ENCODE measurements around the gene GEN1.

GEN1 gene

DNA sequence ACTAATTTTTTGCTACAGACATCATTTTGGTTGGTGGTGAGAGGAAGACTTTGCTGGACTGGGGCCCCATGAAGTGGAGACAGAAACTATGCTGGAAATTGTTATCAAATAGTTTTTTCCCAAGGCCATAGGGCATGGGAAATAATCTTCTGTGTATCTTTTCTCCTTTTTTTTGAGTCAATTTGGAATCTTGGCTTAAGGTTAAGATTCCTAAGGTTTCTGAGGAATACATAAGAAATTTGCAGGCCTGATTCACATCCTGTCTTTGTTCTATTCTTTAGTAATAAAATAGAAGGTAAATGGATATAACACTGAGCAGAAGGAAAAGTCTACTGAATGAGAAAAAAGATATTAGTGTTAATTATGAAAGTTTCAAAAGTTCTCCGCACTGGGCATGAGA, 16.9 kb upstream of the GEN1 start:
- H3K4me3 Mint-ChIP-seq, result no peak overlapping the region

DNA sequence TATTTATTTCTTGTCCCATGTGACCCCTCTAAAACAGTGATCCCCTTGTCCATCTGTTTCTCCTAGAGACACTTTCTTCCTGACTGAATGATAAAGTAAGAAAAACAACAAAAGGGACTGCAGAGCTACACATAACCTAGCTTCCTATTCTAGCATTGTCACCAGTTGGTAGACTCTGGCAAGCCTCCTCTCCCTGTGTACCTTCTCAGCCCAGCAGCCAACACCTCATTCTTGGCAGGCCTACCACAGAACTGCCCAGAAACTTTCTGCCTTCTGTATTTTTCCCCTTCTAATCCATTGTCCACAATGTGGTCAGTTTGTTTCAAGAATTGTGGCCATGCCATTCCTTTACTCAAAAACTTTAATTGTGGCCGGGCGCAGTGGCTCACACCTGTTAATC, 13.7 kb upstream of the GEN1 start:
- peak overlapping the region; percentile 13 for H3K27ac Mint-ChIP-seq
- no peak overlapping the region for H3K4me3 Mint-ChIP-seq
- peaks cover 48% of the 10 kb centered on the region for H3K36me3 Mint-ChIP-seq
- no peaks in the 10 kb centered on the region for H3K27me3 Mint-ChIP-seq
- no peaks in the 10 kb centered on the region for H3K9me3 Mint-ChIP-seq
- H3K4me1 Mint-ChIP-seq, result no peaks in the 10 kb centered on the region
- CTCF ChIA-PET, result no interaction called here
- DNase-seq, result no peak

More for the DNA sequence above, 16.9 kb upstream of the GEN1 start:
- no peak overlapping the region for H3K27ac Mint-ChIP-seq
- CTCF ChIA-PET, result no interaction called here
- H3K9me3 Mint-ChIP-seq, result no peaks in the 10 kb centered on the region
- no peak for DNase-seq
- peaks cover 37% of the 10 kb centered on the region for H3K36me3 Mint-ChIP-seq
- no peaks in the 10 kb centered on the region for H3K27me3 Mint-ChIP-seq
- no peaks in the 10 kb centered on the region for H3K4me1 Mint-ChIP-seq

DNA sequence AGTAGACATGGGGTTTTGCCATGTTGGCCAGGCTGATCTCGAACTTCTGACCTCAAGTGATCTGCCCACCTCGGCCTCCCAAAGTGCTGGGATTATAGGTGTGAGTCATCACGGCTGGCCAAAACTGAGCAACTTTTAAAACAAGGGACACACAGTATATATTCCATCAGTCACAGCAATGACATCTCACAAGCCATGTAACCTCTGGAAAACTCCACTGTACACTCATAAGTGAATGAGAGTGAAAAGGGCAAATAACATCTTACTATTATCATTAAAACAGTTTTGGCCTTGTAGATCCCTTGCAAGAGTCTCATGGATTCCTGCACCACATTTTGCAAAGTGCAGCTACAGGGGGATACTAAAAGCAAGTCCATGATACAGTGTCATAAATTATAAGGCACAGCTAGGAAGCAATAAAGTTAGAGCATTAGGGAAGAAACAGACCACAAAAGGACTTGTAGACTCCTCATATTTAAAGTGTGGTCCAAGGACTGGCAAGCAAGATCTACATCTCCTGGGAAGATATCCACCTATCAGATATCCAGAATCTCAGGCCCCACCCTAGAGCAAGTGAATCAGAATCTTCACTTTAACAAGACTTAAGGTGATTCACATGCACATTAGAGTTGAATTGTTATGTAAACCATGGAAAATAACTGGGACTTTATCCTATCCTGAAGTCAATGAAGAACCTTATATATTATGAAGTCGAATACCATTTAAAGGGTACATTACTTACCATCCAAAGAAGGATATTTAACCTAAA, 6.1 kb upstream of the GEN1 start:
- H3K4me1 Mint-ChIP-seq, result peaks cover 36% of the 10 kb centered on the region
- H3K4me3 Mint-ChIP-seq, result no peak overlapping the region
- H3K36me3 Mint-ChIP-seq, result peaks cover 22% of the 10 kb centered on the region
- H3K9me3 Mint-ChIP-seq, result no peaks in the 10 kb centered on the region
- no peak overlapping the region for H3K27ac Mint-ChIP-seq
- no peaks in the 10 kb centered on the region for H3K27me3 Mint-ChIP-seq
- CTCF ChIA-PET, result interaction anchor here (2.0 kb wide), 1 partner anchor 28 kb away, joined by 5 read pairs; no protein-coding TSS in a partner anchor
- no peak for DNase-seq

GRCh38 chr2:17748745-17749144, 5.2 kb upstream of the GEN1 start:
- CTCF ChIA-PET, result interaction anchor here (2.0 kb wide), 1 partner anchor 29 kb away, joined by 5 read pairs; no protein-coding TSS in a partner anchor
- no peaks in the 10 kb centered on the region for H3K27me3 Mint-ChIP-seq

DNA sequence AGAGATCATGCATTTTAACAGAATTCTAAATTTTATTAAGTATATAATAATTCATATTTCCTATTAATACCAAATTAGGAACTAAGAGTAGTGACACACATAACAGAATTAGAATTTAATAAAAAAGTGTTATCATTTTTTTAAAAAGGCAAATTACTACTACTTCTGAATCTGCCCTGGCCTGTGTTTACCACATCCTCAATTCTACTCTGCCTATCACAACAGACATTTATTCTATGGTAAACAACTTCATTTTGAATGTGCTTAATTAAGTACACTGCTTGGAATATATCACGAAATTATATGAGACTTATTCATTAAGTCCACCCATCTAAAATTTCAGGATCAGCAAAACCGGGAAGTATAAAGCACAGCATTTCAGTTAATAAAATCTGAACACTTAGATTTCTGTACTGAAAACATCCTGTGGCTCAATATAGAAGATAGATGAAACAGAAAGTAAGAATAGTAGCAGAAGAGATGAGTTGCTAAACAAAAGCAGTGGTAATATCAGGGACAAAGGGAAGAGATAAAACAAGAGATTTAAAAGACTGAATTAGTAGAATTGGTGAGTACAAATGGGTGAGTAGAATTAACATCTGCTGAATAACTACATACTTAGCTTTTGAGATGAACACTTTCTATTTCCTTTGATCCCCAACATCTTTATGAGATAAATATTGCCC, 4.0 kb upstream of the GEN1 start:
- Mint-ChIP-seq H3K36me3 (peaks cover 11% of the 10 kb centered on the region), H3K27me3 (no peaks in the 10 kb centered on the region), H3K4me3 (peak overlapping the region; percentile 0), H3K4me1 (peaks cover 42% of the 10 kb centered on the region), H3K9me3 (no peaks in the 10 kb centered on the region), H3K27ac (peak overlapping the region; percentile 70)
- DNase-seq, result no peak
- CTCF ChIA-PET, result interaction anchor here (2.0 kb wide), 1 partner anchor 30 kb away, joined by 5 read pairs; no protein-coding TSS in a partner anchor

More at GRCh38 chr2:17748745-17749144, 5.2 kb upstream of the GEN1 start:
- no peak overlapping the region for H3K27ac Mint-ChIP-seq
- H3K9me3 Mint-ChIP-seq, result no peaks in the 10 kb centered on the region
- no peak overlapping the region for H3K4me3 Mint-ChIP-seq
- H3K36me3 Mint-ChIP-seq, result peaks cover 18% of the 10 kb centered on the region
- H3K4me1 Mint-ChIP-seq, result peaks cover 38% of the 10 kb centered on the region
- no peak for DNase-seq

GRCh38 chr2:17752246-17752645, 1.7 kb upstream of the GEN1 start:
- CTCF ChIA-PET, result no interaction called here
- peak overlapping the region; percentile 82 for H3K4me3 Mint-ChIP-seq
- H3K9me3 Mint-ChIP-seq, result no peaks in the 10 kb centered on the region
- peak overlapping the region; percentile 97 for H3K27ac Mint-ChIP-seq
- no peak for DNase-seq
- peaks cover 9% of the 10 kb centered on the region for H3K36me3 Mint-ChIP-seq
- H3K4me1 Mint-ChIP-seq, result peaks cover 58% of the 10 kb centered on the region
- H3K27me3 Mint-ChIP-seq, result no peaks in the 10 kb centered on the region

GRCh38 chr2:17752892-17753802, 791 bp upstream of the GEN1 start:
- Mint-ChIP-seq H3K4me1 (peaks cover 58% of the 10 kb centered on the region), H3K27ac (peak overlapping the region; percentile 97), H3K27me3 (no peaks in the 10 kb centered on the region), H3K9me3 (no peaks in the 10 kb centered on the region), H3K36me3 (peaks cover 9% of the 10 kb centered on the region), H3K4me3 (peak overlapping the region; percentile 82)
- CTCF ChIA-PET, result interaction anchor here (1.7 kb wide), 1 partner anchor 33 kb away, joined by 7 read pairs; no protein-coding TSS in a partner anchor
- peak; percentile 58 for DNase-seq

GRCh38 chr2:17754773-17755425, 961 bp downstream of the GEN1 start:
- Mint-ChIP-seq H3K4me3 (peak overlapping the region; percentile 82), H3K4me1 (peaks cover 62% of the 10 kb centered on the region), H3K27ac (peak overlapping the region; percentile 97), H3K36me3 (peaks cover 12% of the 10 kb centered on the region), H3K27me3 (no peaks in the 10 kb centered on the region), H3K9me3 (no peaks in the 10 kb centered on the region)
- CTCF ChIA-PET, result interaction anchor here (1.7 to 2.0 kb wide), 2 partner anchors 35 kb away, joined by 5 to 7 read pairs; no protein-coding TSS in a partner anchor
- DNase-seq, result no peak

GRCh38 chr2:17756668-17757067, 2.7 kb downstream of the GEN1 start:
- H3K27me3 Mint-ChIP-seq, result no peaks in the 10 kb centered on the region
- H3K27ac Mint-ChIP-seq, result no peak overlapping the region
- H3K4me3 Mint-ChIP-seq, result no peak overlapping the region
- H3K4me1 Mint-ChIP-seq, result peaks cover 48% of the 10 kb centered on the region
- CTCF ChIA-PET, result interaction anchor here (2.0 kb wide), 1 partner anchor 36 kb away, joined by 5 read pairs; no protein-coding TSS in a partner anchor
- DNase-seq, result no peak
- H3K9me3 Mint-ChIP-seq, result no peaks in the 10 kb centered on the region
- peaks cover 18% of the 10 kb centered on the region for H3K36me3 Mint-ChIP-seq

DNA sequence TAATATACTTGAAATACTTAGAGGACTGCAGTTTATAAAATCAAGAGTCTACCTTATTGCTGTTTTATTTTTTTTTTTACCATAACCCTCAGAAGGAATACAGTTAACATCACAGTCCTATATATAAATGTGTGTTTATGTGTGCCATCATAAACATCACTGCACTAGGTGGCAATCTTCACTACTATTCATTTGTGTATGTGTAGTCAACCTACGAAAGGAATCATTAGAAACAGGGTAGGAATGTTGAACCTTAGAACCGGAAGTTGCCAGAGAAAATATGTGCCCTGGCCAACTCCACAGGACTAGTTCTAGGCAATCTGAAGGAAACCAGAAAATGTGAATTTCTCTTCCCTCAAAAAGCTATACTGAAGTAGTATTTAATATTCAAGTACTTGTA, 3.4 kb downstream of the GEN1 start:
- H3K27me3 Mint-ChIP-seq, result no peaks in the 10 kb centered on the region
- H3K4me1 Mint-ChIP-seq, result peaks cover 41% of the 10 kb centered on the region
- H3K9me3 Mint-ChIP-seq, result no peaks in the 10 kb centered on the region
- no peak overlapping the region for H3K27ac Mint-ChIP-seq
- CTCF ChIA-PET, result interaction anchor here (2.0 kb wide), 1 partner anchor 37 kb away, joined by 5 read pairs; no protein-coding TSS in a partner anchor
- DNase-seq, result no peak
- H3K4me3 Mint-ChIP-seq, result no peak overlapping the region
- H3K36me3 Mint-ChIP-seq, result peaks cover 19% of the 10 kb centered on the region

GRCh38 chr2:17758118-17758517, 4.2 kb downstream of the GEN1 start:
- H3K9me3 Mint-ChIP-seq, result no peaks in the 10 kb centered on the region
- H3K4me1 Mint-ChIP-seq, result peaks cover 33% of the 10 kb centered on the region
- H3K4me3 Mint-ChIP-seq, result no peak overlapping the region
- H3K27ac Mint-ChIP-seq, result no peak overlapping the region
- no peaks in the 10 kb centered on the region for H3K27me3 Mint-ChIP-seq
- CTCF ChIA-PET, result no interaction called here
- H3K36me3 Mint-ChIP-seq, result peaks cover 17% of the 10 kb centered on the region
- no peak for DNase-seq

- Mint-ChIP-seq H3K4me1 (peaks cover 30% of the 10 kb centered on the region), H3K27me3 (no peaks in the 10 kb centered on the region), H3K36me3 (peaks cover 27% of the 10 kb centered on the region), H3K4me3 (no peak overlapping the region), H3K27ac (no peak overlapping the region), H3K9me3 (no peaks in the 10 kb centered on the region)
- CTCF ChIA-PET, result interaction anchor here (0.6 kb wide), 1 partner anchor 24 kb away, joined by 3 read pairs; no protein-coding TSS in a partner anchor
- no peak for DNase-seq
Observed at GRCh38 chr2:17759805-17760204, 5.9 kb downstream of the GEN1 start.

DNA sequence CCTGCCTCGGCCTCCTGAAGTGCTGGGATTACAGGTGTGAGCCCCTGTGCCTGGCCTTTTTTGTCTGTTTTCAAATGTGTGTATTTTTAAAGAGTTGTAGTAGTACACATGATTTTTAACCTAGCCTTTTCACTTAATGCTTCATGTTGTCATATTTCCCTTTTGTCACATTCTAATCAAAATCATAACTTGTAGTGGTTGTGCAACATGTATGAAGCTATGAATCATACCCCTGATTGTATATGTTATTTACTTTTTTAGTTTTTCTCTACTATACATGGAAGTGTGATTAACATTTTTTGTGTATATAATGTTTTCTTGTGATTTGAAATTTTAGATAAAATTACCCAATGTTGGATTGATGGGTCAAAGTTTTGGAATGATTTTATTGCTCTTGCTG, 8.5 kb downstream of the GEN1 start:
- Mint-ChIP-seq H3K36me3 (peaks cover 33% of the 10 kb centered on the region), H3K4me3 (no peak overlapping the region)

More for the DNA sequence above, 8.5 kb downstream of the GEN1 start:
- H3K4me1 Mint-ChIP-seq, result peaks cover 12% of the 10 kb centered on the region
- H3K9me3 Mint-ChIP-seq, result no peaks in the 10 kb centered on the region
- H3K27ac Mint-ChIP-seq, result no peak overlapping the region
- DNase-seq, result no peak
- no peaks in the 10 kb centered on the region for H3K27me3 Mint-ChIP-seq
- CTCF ChIA-PET, result no interaction called here
